ENCODE data around the gene ZNF689. TPM values are rescaled to one million over a fixed set of nuclear protein-coding genes. Genes with fewer than 3 reads are reported as not detected.

ZNF689 gene
- total and polyA plus RNA-seq, 2 of the 13 experiments (the other 11 are each of a cell fraction or from before 2014, with no cell fraction given): 9.7 to 19.5 TPM

GRCh38 chr16:30567991-30568638, 42.1 kb downstream of the ZNF689 start (continued):
- TF ChIP-seq ZNF263 (CRISPR knock-in tag; IDR thresholded peaks at IDR 0.05): no peak
- TF ChIP-seq PAF1 (CRISPR knock-in tag; IDR thresholded peaks at IDR 0.05): no peak
- TF ChIP-seq TCF7L2 (IDR thresholded peaks at IDR 0.05; ENCODE audit: low read depth, low read length): no peak
- TF ChIP-seq, protein P1, sequence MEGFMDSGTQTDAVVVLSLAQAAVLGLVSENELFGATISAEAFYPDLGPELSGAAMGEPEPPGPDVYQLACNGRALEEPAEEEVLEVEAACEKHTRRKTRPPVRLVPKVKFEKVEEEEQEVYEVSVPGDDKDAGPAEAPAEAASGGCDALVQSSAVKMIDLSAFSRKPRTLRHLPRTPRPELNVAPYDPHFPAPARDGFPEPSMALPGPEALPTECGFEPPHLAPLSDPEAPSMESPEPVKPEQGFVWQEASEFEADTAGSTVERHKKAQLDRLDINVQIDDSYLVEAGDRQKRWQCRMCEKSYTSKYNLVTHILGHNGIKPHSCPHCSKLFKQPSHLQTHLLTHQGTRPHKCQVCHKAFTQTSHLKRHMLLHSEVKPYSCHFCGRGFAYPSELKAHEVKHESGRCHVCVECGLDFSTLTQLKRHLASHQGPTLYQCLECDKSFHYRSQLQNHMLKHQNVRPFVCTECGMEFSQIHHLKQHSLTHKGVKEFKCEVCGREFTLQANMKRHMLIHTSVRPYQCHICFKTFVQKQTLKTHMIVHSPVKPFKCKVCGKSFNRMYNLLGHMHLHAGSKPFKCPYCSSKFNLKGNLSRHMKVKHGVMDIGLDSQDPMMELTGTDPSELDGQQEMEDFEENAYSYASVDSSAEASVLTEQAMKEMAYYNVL (CRISPR knock-in tag; IDR thresholded peaks at IDR 0.05; ENCODE audit: borderline replicate concordance): no peak
- 0 out of 2 replicates have a peak, but pooled peaks have one; percentile 18 for TF ChIP-seq PAXIP1 (CRISPR knock-in tag; conservative IDR thresholded peaks at IDR 0.05)
- TF ChIP-seq CHD2 (IDR thresholded peaks at IDR 0.05; ENCODE audit: low read depth, low read length): no peak
- TF ChIP-seq PHF20 (CRISPR knock-in tag; IDR thresholded peaks at IDR 0.05): no peak
- TF ChIP-seq TRIM22 (IDR thresholded peaks at IDR 0.05): no peak
- no peak; the same call in 1 of the 2 replicates for TF ChIP-seq MIER2 (CRISPR knock-in tag; IDR thresholded peaks at IDR 0.05)
- TF ChIP-seq KDM5A (IDR thresholded peaks at IDR 0.05; ENCODE audit: borderline replicate concordance, low read length): no peak
- no peak for TF ChIP-seq ZNF552 (CRISPR knock-in tag; IDR thresholded peaks at IDR 0.05; ENCODE audit: borderline replicate concordance)
- TF ChIP-seq CEBPB (IDR thresholded peaks at IDR 0.05; ENCODE audit: borderline replicate concordance, low read depth, low read length): peak; percentile 91
- no peak for TF ChIP-seq ZFP36L1 (CRISPR knock-in tag; IDR thresholded peaks at IDR 0.05)
- no peak for TF ChIP-seq ZNF761 (CRISPR knock-in tag; conservative IDR thresholded peaks at IDR 0.05)
- TF ChIP-seq ATM (IDR thresholded peaks at IDR 0.05; ENCODE audit: borderline replicate concordance): no peak
- TF ChIP-seq BHLHE40 (IDR thresholded peaks at IDR 0.05; ENCODE audit: low read length): no peak
- no peak for TF ChIP-seq ZNF33A (CRISPR knock-in tag; IDR thresholded peaks at IDR 0.05; ENCODE audit: borderline replicate concordance)

All from HepG2 (cell line).